ENCODE results near the gene AIRE. TPM values are rescaled to one million over a fixed set of nuclear protein-coding genes. Genes with fewer than 3 reads are reported as not detected.

The AIRE gene
- total and polyA plus RNA-seq, 2 of the 13 experiments (the other 11 are each of a cell fraction or from before 2014, with no cell fraction given) = not detected

DNA sequence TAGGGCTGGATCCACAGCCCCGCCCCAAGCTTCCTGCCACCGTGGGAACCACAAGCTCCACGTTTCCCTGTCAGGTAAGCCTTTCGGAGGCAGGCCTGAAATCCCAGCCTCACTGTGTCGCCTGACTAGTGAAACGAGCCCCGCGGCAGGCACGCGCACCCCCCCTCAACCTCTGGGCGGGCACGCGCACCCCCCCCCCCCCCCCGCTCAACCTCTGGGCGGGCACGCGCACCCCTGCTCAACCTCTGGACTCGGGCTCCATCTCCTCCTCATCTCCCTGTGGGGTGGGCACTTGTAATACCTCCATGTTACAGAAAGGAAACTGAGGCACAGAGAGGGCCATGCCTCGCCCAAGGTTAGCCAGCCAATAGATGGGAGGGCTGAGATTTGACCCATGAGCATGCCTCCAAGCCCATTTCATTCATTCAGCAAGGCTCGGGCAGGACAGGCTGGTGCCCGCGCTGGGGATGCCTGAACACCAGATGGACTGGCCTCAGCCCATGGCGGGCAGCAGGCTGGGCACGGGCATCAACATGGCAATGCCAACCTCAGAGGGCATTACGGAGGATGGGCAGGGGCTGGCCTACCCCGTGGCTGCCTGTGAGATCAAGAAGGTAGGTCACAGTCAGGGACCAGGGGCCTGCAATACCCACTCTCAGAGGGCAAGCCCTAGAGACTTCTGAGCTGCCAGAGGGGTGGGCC is 48.8 kb downstream of the AIRE start:
- Histone ChIP-seq H3K9me3 (ENCODE audit: low read length) (no peaks in the 10 kb centered on the region), H3K4me1 (ENCODE audit: insufficient read depth, low read length) (peaks cover 12% of the 10 kb centered on the region), H3K27me3 (ENCODE audit: control insufficient read depth in 1 of 2, insufficient read depth in 2 of 2, low read length in 2 of 2) (no peaks in the 10 kb centered on the region; a peak in 1 of 5 replicates), H3K9ac (ENCODE audit: insufficient read depth, low read depth, low read length) (no peak overlapping the region), H4K20me1 (ENCODE audit: insufficient read depth, low read length) (peaks cover 3% of the 10 kb centered on the region), H3K4me3 (replicated peaks in 1 of 3; ENCODE audit: insufficient read depth in 1 of 3, low read depth in 2 of 3, low read length in 3 of 3) (no peak overlapping the region), H3K36me3 (replicated peaks in 1 of 2; ENCODE audit: control insufficient read depth in 1 of 2, insufficient read depth in 2 of 2, low read length in 2 of 2) (peaks cover 5 to 15% of the 10 kb centered on the region in 2 experiments; a peak in 4 of 5 replicates), H2AFZ (ENCODE audit: low read length) (no peak overlapping the region), H3K4me2 (ENCODE audit: low read depth, low read length) (no peak overlapping the region), H3K27ac (ENCODE audit: extremely low read length, insufficient read depth, low read length) (no peak overlapping the region), H3K79me2 (ENCODE audit: insufficient read depth, low read length) (no peaks in the 10 kb centered on the region)
- intact Hi-C loops (cut with micrococcal nuclease; ENCODE audit: unreplicated experiment) (loop anchor here (5.0 kb wide), 1 partner anchor 123 kb away; the partner anchor contains the start of gene LRRC3), in situ Hi-C loops (cut with HindIII; ENCODE audit: extremely low pct_ligation_motif_present, low pct_unique_long_range_greater_than_20kb) (loop anchor here (5.0 kb wide), 1 partner anchor 32 kb away; the partner anchor contains the start of gene PFKL)
- CTCF ChIA-PET (ENCODE audit: low intra/inter-chr PET ratio, low total read pairs) = no interaction called here
- WGBS (ENCODE audit: low lambda C conversion rate) = 96% methylated on average over 14 of the region's 26 CpGs
- no peak for FAIRE-seq
- TF ChIP-seq ZNF337 (CRISPR knock-in tag; IDR thresholded peaks at IDR 0.05; ENCODE audit: borderline replicate concordance, low read depth) (no peak), HNRNPL (IDR thresholded peaks at IDR 0.05; ENCODE audit: low read depth, low read length) (peak; percentile 89)
- DNase-seq (ENCODE audit: low spot score) = no peak
- POLR2A ChIA-PET = interaction anchor here (0.5 kb wide), 1 partner anchor 171 kb away, joined by 4 read pairs; no protein-coding TSS in a partner anchor
- ATAC-seq = no peak
- no TSS peak for BruUV-seq (replicated peaks)

DNA sequence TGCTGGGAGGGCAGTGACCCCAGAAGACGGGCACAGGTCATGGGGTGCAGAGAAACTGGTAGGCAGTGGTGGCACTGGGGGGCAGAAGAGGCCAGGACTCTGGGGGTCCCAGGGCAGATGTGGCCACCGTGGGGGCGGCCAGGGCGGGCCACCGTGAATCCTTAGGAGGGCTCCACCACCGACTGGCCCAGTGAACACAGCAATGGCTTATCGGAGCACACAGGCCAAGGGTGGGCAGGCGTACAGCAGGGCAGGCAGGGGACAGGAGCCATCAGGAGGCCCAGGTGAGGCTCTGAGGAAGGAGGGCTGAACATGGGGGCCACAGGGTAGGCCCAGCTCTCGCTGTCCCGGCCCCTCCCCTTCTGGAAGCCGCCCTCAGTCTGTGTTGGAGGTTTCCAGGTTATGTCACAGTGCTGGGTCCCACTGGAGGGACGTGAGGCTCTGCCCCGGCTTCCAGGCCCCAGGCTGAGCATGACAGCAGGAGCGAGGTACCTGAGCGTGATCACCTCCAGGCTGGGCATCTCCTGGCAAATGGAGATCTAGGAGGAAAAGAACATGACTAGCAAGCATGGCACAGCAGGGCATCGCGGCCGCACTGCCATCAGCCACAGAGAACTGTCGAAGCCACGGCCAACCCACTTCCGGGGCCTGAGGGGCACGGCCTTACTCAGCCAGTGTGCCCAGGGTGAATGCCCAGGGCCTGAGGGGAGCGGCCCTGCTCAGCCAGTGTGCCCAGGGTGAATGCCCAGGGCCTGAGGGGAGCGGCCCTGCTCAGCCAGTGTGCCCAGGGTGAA is 49.8 kb downstream of the AIRE start:
- 94% methylated on average over 6 of the region's 24 CpGs for WGBS (ENCODE audit: low lambda C conversion rate)
- H3K36me3 ChIP-seq (replicated peaks in 1 of 2; ENCODE audit: control insufficient read depth in 1 of 2, insufficient read depth in 2 of 2, low read length in 2 of 2) = peaks cover 5 to 15% of the 10 kb centered on the region in 2 experiments; a peak in 4 of 5 replicates
- H3K9me3 ChIP-seq (ENCODE audit: low read length) = no peaks in the 10 kb centered on the region
- intact Hi-C loops (cut with micrococcal nuclease; ENCODE audit: unreplicated experiment) = loop anchor here (5.0 kb wide), 1 partner anchor 122 kb away; the partner anchor contains the start of gene LRRC3
- ChIA-PET POLR2A (no interaction called here), CTCF (ENCODE audit: low intra/inter-chr PET ratio, low total read pairs) (no interaction called here)
- no peak overlapping the region for H2AFZ ChIP-seq (ENCODE audit: low read length)
- no peak overlapping the region for H3K27ac ChIP-seq (ENCODE audit: extremely low read length, insufficient read depth, low read length)
- peaks cover 3% of the 10 kb centered on the region for H4K20me1 ChIP-seq (ENCODE audit: insufficient read depth, low read length)
- in situ Hi-C loops (cut with HindIII; ENCODE audit: extremely low pct_ligation_motif_present, low pct_unique_long_range_greater_than_20kb) = loop anchor here (5.0 kb wide), 1 partner anchor 33 kb away; the partner anchor contains the start of gene PFKL
- DNase-seq (ENCODE audit: low spot score) (no peak), FAIRE-seq (no peak), ATAC-seq (no peak)
- no TSS peak for BruUV-seq (replicated peaks)
- no peak overlapping the region for H3K9ac ChIP-seq (ENCODE audit: insufficient read depth, low read depth, low read length)
- H3K4me3 ChIP-seq (replicated peaks in 1 of 3; ENCODE audit: insufficient read depth in 1 of 3, low read depth in 2 of 3, low read length in 3 of 3) = no peak overlapping the region
- H3K4me1 ChIP-seq (ENCODE audit: insufficient read depth, low read length) = peaks cover 21% of the 10 kb centered on the region
- peaks cover 2% of the 10 kb centered on the region for H3K79me2 ChIP-seq (ENCODE audit: insufficient read depth, low read length)
- H3K4me2 ChIP-seq (ENCODE audit: low read depth, low read length) = no peak overlapping the region
- H3K27me3 ChIP-seq (ENCODE audit: control insufficient read depth in 1 of 2, insufficient read depth in 2 of 2, low read length in 2 of 2) = no peaks in the 10 kb centered on the region; a peak in 1 of 5 replicates
- TF ChIP-seq ZNF772 (CRISPR knock-in tag; IDR thresholded peaks at IDR 0.05) (no peak), ARNTL (CRISPR knock-in tag; IDR thresholded peaks at IDR 0.05) (no peak), TGIF2 (CRISPR knock-in tag; IDR thresholded peaks at IDR 0.05) (no peak)
- TF ChIP-seq, protein P1, sequence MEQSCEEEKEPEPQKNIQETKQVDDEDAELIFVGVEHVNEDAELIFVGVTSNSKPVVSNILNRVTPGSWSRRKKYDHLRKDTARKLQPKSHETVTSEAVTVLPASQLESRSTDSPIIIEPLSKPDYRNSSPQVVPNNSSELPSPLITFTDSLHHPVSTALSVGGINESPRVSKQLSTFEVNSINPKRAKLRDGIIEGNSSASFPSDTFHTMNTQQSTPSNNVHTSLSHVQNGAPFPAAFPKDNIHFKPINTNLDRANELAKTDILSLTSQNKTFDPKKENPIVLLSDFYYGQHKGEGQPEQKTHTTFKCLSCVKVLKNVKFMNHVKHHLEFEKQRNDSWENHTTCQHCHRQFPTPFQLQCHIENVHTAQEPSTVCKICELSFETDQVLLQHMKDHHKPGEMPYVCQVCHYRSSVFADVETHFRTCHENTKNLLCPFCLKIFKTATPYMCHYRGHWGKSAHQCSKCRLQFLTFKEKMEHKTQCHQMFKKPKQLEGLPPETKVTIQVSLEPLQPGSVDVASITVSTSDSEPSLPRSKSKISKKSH (CRISPR knock-in tag; IDR thresholded peaks at IDR 0.05; ENCODE audit: borderline replicate concordance) = no peak

All from HepG2 (cell line).